ENCODE data around the gene TPGS2.

- no peak for TF ChIP-seq CTCF (IDR thresholded peaks at IDR 0.05)
- no peak for TF ChIP-seq POLR2A (IDR thresholded peaks at IDR 0.05)
These were observed 58.4 kb downstream of the TPGS2 start for GRCh38 chr18:36770315-36770946.
